ENCODE data around the gene ZSCAN21. TPM values are rescaled to one million over a fixed set of nuclear protein-coding genes. Genes with fewer than 3 reads are reported as not detected.

ZSCAN21 gene
- total RNA-seq, 1 experiment from 2014 or later = 7.3 TPM

- POLR2A ChIA-PET (ENCODE audit: unreplicated experiment) = interaction anchor here (0.9 kb wide), 1 partner anchor 16 kb away, joined by 30 read pairs; no protein-coding TSS in a partner anchor
- H3F3A ChIP-seq (ENCODE audit: low read length, unreplicated experiment) = no peaks in the 10 kb centered on the region
- H3K79me2 ChIP-seq (ENCODE audit: low read length) = peaks cover 54% of the 10 kb centered on the region
- H3K36me3 ChIP-seq (ENCODE audit: low read depth, low read length) = peaks cover 57% of the 10 kb centered on the region
- no TSS peak for BruUV-seq (replicated peaks)
- CTCF ChIA-PET = no interaction called here
- peak overlapping the region; percentile 80; the same call in 1 of the 2 replicates for H3K4me3 ChIP-seq (ENCODE audit: low read length)
- H3K27me3 ChIP-seq (ENCODE audit: low read length) = no peaks in the 10 kb centered on the region
- H3K4me1 ChIP-seq (ENCODE audit: insufficient read depth, low read length) = peaks cover 19% of the 10 kb centered on the region
- ATAC-seq (no peak), DNase-seq (no peak)
- peak overlapping the region; percentile 95 for H3K4me2 ChIP-seq (ENCODE audit: low read length)
- no peak overlapping the region for H3K27ac ChIP-seq (ENCODE audit: low read length)
- no peaks in the 10 kb centered on the region for H3K9me2 ChIP-seq (replicated peaks; ENCODE audit: low read length)
- H3K9ac ChIP-seq (ENCODE audit: low read length) = no peak overlapping the region; the same call in 1 of the 2 replicates
- intact Hi-C loops (cut with micrococcal nuclease) = no loop called here
- no peak overlapping the region for H2AFZ ChIP-seq (ENCODE audit: low read length)
- H3K9me3 ChIP-seq (ENCODE audit: low read length) = no peaks in the 10 kb centered on the region
- TF ChIP-seq CTCF (conservative IDR thresholded peaks at IDR 0.05; ENCODE audit: low read depth, low read length) = no peak
- no peak for TF ChIP-seq EZH2phosphoT487 (IDR thresholded peaks at IDR 0.05; ENCODE audit: borderline replicate concordance, low read length)
- no peak for TF ChIP-seq EZH2 (IDR thresholded peaks at IDR 0.05; ENCODE audit: low read length, unreplicated experiment)
- H4K20me1 ChIP-seq (ENCODE audit: low read length) = peaks cover 27% of the 10 kb centered on the region
Observed at GRCh38 chr7:100098913-100099312, 49.3 kb downstream of the ZSCAN21 start.

DNA sequence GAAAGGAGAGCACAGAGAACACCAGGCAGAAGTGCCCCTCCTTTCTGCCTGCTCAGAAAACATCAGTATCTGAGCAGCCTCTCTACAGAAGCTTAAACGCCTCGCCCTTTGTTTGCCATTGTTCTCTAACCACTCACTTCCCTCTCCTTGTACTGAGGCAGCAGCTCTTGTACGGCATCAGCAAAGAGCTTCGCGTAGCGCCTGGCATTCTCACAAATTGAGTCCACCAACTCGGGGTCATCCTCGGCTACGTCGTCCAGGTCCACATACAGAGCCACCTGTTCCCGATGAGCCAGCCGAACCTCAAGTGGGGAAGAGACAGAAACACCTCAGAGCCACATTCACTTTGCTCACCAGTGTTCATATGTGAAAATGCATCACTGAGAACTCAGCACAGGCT, 49.9 kb downstream of the ZSCAN21 start:
- H4K20me1 ChIP-seq (ENCODE audit: low read length) = peaks cover 27% of the 10 kb centered on the region
- H3K4me1 ChIP-seq (ENCODE audit: insufficient read depth, low read length) = peaks cover 19% of the 10 kb centered on the region
- ATAC-seq (no peak), DNase-seq (no peak)
- H3K27me3 ChIP-seq (ENCODE audit: low read length) = no peaks in the 10 kb centered on the region
- H3K9ac ChIP-seq (ENCODE audit: low read length) = peak overlapping the region; percentile 100
- peaks cover 52% of the 10 kb centered on the region for H3K36me3 ChIP-seq (ENCODE audit: low read depth, low read length)
- H3K4me2 ChIP-seq (ENCODE audit: low read length) = peak overlapping the region; percentile 95
- BruUV-seq (replicated peaks) = no TSS peak
- peaks cover 53% of the 10 kb centered on the region for H3K79me2 ChIP-seq (ENCODE audit: low read length)
- H3K9me2 ChIP-seq (replicated peaks; ENCODE audit: low read length) = no peaks in the 10 kb centered on the region
- no peaks in the 10 kb centered on the region for H3F3A ChIP-seq (ENCODE audit: low read length, unreplicated experiment)
- intact Hi-C loops (cut with micrococcal nuclease) = no loop called here
- ChIA-PET POLR2A (ENCODE audit: unreplicated experiment) (interaction anchor here (0.9 kb wide), 1 partner anchor 17 kb away, joined by 30 read pairs; no protein-coding TSS in a partner anchor), CTCF (no interaction called here)
- peak overlapping the region; percentile 80 for H3K4me3 ChIP-seq (ENCODE audit: low read length)
- TF ChIP-seq CTCF (conservative IDR thresholded peaks at IDR 0.05; ENCODE audit: low read depth, low read length) = no peak
- TF ChIP-seq EZH2phosphoT487 (IDR thresholded peaks at IDR 0.05; ENCODE audit: borderline replicate concordance, low read length) = no peak
- no peak for TF ChIP-seq EZH2 (IDR thresholded peaks at IDR 0.05; ENCODE audit: low read length, unreplicated experiment)
- no peak overlapping the region for H2AFZ ChIP-seq (ENCODE audit: low read length)
- no peaks in the 10 kb centered on the region for H3K9me3 ChIP-seq (ENCODE audit: low read length)
- H3K27ac ChIP-seq (ENCODE audit: low read length) = no peak overlapping the region

- no peaks in the 10 kb centered on the region for H3K9me3 ChIP-seq (ENCODE audit: low read length)
- peak; percentile 92 for DNase-seq
- peak overlapping the region; percentile 93 for H3K27ac ChIP-seq (ENCODE audit: low read length)
- BruUV-seq (replicated peaks) = no TSS peak
- ChIA-PET CTCF (interaction anchor here (0.6 kb wide), 1 partner anchor 18 kb away, joined by 6 read pairs; no protein-coding TSS in a partner anchor), POLR2A (ENCODE audit: unreplicated experiment) (interaction anchor here (0.6 to 1.9 kb wide), 3 partner anchors 18 to 927 kb away, joined by 3 to 9 read pairs (median 3); no protein-coding TSS in a partner anchor)
- intact Hi-C loops (cut with micrococcal nuclease) = loop anchor here (1.0 to 2.0 kb wide), 3 partner anchors 11 to 26 kb away; partner anchors contain the start of genes CNPY4, MBLAC1 and TAF6
- peak; percentile 79 for ATAC-seq
- H3K4me1 ChIP-seq (ENCODE audit: insufficient read depth, low read length) = peaks cover 19% of the 10 kb centered on the region
- TF ChIP-seq CTCF (conservative IDR thresholded peaks at IDR 0.05; ENCODE audit: low read depth, low read length) (no peak), EZH2 (IDR thresholded peaks at IDR 0.05; ENCODE audit: low read length, unreplicated experiment) (no peak), EZH2phosphoT487 (IDR thresholded peaks at IDR 0.05; ENCODE audit: borderline replicate concordance, low read length) (no peak)
- peaks cover 27% of the 10 kb centered on the region for H4K20me1 ChIP-seq (ENCODE audit: low read length)
- H3K4me3 ChIP-seq (ENCODE audit: low read length) = peak overlapping the region; percentile 80
- H3K79me2 ChIP-seq (ENCODE audit: low read length) = peaks cover 48% of the 10 kb centered on the region
- H3K4me2 ChIP-seq (ENCODE audit: low read length) = peak overlapping the region; percentile 95
- no peaks in the 10 kb centered on the region for H3K9me2 ChIP-seq (replicated peaks; ENCODE audit: low read length)
- peak overlapping the region; percentile 100 for H3K9ac ChIP-seq (ENCODE audit: low read length)
- H2AFZ ChIP-seq (ENCODE audit: low read length) = peak overlapping the region; percentile 61
- no peaks in the 10 kb centered on the region for H3F3A ChIP-seq (ENCODE audit: low read length, unreplicated experiment)
- H3K27me3 ChIP-seq (ENCODE audit: low read length) = no peaks in the 10 kb centered on the region
- peaks cover 42% of the 10 kb centered on the region for H3K36me3 ChIP-seq (ENCODE audit: low read depth, low read length)
Observed at GRCh38 chr7:100100420-100101015, 50.9 kb downstream of the ZSCAN21 start.
